Neural progenitor cell (in vitro differentiated cells): ENCODE results near the gene B3GALT5.

Experiments used
- EZH2 ChIP-seq: fragments of 200-600 bp; sonication (generic); IDR thresholded peaks from 2 replicates; pipeline ENCODE4 v1.6.1; 2017; ENCODE audit warnings: antibody characterized with exemption, mild to moderate bottlenecking, moderate library complexity
- EZH2phosphoT487 ChIP-seq: fragments of 200-600 bp; sonication (generic); IDR thresholded peaks from 2 replicates; pipeline ENCODE4 v1.6.1; 2017; ENCODE audit warnings: antibody characterized with exemption
- TF ChIP-seq, protein P1 (sequence below): fragments of 200-600 bp; sonication (generic); IDR thresholded peaks from 2 replicates; pipeline ENCODE4 v1.5.1; 2017; ENCODE audit warnings: antibody characterized with exemption, mild to moderate bottlenecking

DNA sequence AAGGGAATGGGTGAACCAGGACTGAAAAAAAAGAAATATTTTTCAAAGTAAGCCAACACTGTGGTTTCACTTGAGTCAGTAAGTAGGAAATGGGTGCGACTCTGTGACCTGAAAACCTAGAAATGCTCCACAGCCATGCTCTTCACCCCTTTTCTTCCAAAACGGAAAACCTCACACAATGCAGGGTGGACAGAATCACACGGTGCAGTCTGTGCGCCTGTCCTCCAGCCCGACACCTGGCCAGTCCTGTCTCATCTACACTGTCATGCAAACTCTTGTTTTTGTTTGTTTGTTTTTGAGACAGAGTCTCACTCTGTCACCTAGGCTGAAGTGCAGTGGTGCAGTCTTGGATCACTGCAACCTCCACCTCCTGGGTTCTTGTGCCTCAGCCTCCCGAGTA lies 53.3 kb downstream of the B3GALT5 start:
- TF ChIP-seq, protein P1, sequence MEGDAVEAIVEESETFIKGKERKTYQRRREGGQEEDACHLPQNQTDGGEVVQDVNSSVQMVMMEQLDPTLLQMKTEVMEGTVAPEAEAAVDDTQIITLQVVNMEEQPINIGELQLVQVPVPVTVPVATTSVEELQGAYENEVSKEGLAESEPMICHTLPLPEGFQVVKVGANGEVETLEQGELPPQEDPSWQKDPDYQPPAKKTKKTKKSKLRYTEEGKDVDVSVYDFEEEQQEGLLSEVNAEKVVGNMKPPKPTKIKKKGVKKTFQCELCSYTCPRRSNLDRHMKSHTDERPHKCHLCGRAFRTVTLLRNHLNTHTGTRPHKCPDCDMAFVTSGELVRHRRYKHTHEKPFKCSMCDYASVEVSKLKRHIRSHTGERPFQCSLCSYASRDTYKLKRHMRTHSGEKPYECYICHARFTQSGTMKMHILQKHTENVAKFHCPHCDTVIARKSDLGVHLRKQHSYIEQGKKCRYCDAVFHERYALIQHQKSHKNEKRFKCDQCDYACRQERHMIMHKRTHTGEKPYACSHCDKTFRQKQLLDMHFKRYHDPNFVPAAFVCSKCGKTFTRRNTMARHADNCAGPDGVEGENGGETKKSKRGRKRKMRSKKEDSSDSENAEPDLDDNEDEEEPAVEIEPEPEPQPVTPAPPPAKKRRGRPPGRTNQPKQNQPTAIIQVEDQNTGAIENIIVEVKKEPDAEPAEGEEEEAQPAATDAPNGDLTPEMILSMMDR: no peak
- no peak for TF ChIP-seq EZH2phosphoT487
- no peak for TF ChIP-seq EZH2
